Body of pancreas (tissue), 4 donors: ENCODE data around the gene SH2D3A. TPM values are rescaled to one million over a fixed set of nuclear protein-coding genes. Genes with fewer than 3 reads are reported as not detected.
"Not testable (repeated sequence)": the region's sequence is repeated elsewhere in the genome, so short reads cannot be mapped to it uniquely, and the experiment has no call there.

Experiments used
- ATAC-seq: fragments of 150-250 bp; one replicate; pipeline ENCODE4 v1.9.1; 2016
- DNase-seq, 4 donors: peaks; one replicate each; pipeline ENCODE4 v3.0.0-alpha.2; 2019
- H3K27ac ChIP-seq, 4 donors: fragments of 200-600 bp; sonication (generic); 1 replicate in 3 of 4; 2 replicates in 1 of 4; pipeline versions ENCODE4 v1.5.1 to v1.6.1; 2016 to 2019; ENCODE audit warnings: mild to moderate bottlenecking in 1 of 4, mixed read lengths in 1 of 4, moderate library complexity in 1 of 4
- H3K27me3 ChIP-seq, 2 donors: fragments of 200-600 bp; sonication (generic); one replicate each; pipeline ENCODE4 v1.6.0; 2016; ENCODE audit warnings: mild to moderate bottlenecking in 1 of 2
- H3K36me3 ChIP-seq, 2 donors: fragments of 200-600 bp; sonication (generic); replicated peaks in 1 of 2; 2 replicates each; pipeline ENCODE4 v1.5.1; 2016; ENCODE audit warnings: low read depth in 2 of 2; ENCODE audit not compliant: insufficient read depth in 1 of 2
- H3K4me1 ChIP-seq: fragments of 200-600 bp; sonication (generic); one replicate; pipeline ENCODE4 v1.6.0; 2016
- H3K4me3 ChIP-seq, 2 donors: fragments of 200-600 bp; sonication (generic); 1 replicate in 1 of 2; 2 replicates in 1 of 2; pipeline ENCODE4 v1.5.1; 2016 to 2019
- H3K9me3 ChIP-seq, 3 donors: fragments of 200-600 bp; sonication (generic); 1 replicate in 2 of 3; 2 replicates in 1 of 3; pipeline ENCODE4 v1.5.1; 2016
- CTCF ChIP-seq, 7 experiments: fragments of 450-650 bp in 4 of 7; fragments of 200-600 bp in 3 of 7; sonication (generic) in 3 of 7; IDR thresholded peaks; one replicate each; pipeline ENCODE4 v1.5.1; 2016 to 2019; ENCODE audit warnings: antibody characterized with exemption in 7 of 7
- POLR2A ChIP-seq, 3 donors: fragments of 450-650 bp; IDR thresholded peaks; one replicate each; pipeline ENCODE4 v1.6.1; 2016; ENCODE audit warnings: antibody characterized with exemption in 3 of 3, mild to moderate bottlenecking in 2 of 3
- WGBS, 2 donors: methylation state at CpG; one replicate each; pipeline ENCODE4 v1.1.5; 2017; 5-methylcytosine and 5-hydroxymethylcytosine counted together
- intact Hi-C: fragments of 100-400 bp; cut with DNase I; formaldehyde crosslinking; loops from one replicate; pipeline ENCODE4 v1.15.1; 2023
- total RNA-seq, 2 donors: library from RNA; depleted of rRNA; stranded (reverse); fragments of >200 nt; gene quantifications; one replicate each; pipeline ENCODE4 v1.1.0, GENCODE V29; 2016

SH2D3A gene
- total RNA-seq, 2 donors from 2014 or later, result 18.4 to 60.0 TPM

GRCh38 chr19:6774821-6775707 lies 7.8 kb upstream of the SH2D3A start:
- DNase-seq (peak in 1 of 4 donors; percentile 51), ATAC-seq (no peak)
- TF ChIP-seq CTCF (IDR thresholded peaks at IDR 0.05), result no peak
- TF ChIP-seq POLR2A (IDR thresholded peaks at IDR 0.05), result no peak
- Histone ChIP-seq H3K4me1 (no peaks in the 10 kb centered on the region), H3K4me3 (no peak overlapping the region), H3K36me3 (no peaks in the 10 kb centered on the region), H3K27me3 (no peaks in the 10 kb centered on the region), H3K27ac (no peak overlapping the region), H3K9me3 (no peaks in the 10 kb centered on the region)
- 62 to 77% methylated on average over 8 to 11 of the region's 11 CpGs for WGBS, 2 donors
- intact Hi-C loops, result loop anchor here (10.0 kb wide), 1 partner anchor 90 kb away; no protein-coding TSS in a partner anchor

GRCh38 chr19:6773323-6773931 lies 6.2 kb upstream of the SH2D3A start:
- Histone ChIP-seq H3K9me3 (no peaks in the 10 kb centered on the region), H3K36me3 (no peaks in the 10 kb centered on the region), H3K4me3 (peak overlapping the region in 1 of 2 donors; percentile 32), H3K27ac (peak overlapping the region in 1 of 4 donors; percentile 50), H3K4me1 (no peaks in the 10 kb centered on the region), H3K27me3 (no peaks in the 10 kb centered on the region)
- WGBS, 2 donors, result 0 to 49% methylated on average over 1 to 8 of the region's 8 CpGs
- intact Hi-C loops, result loop anchor here (10.0 kb wide), 1 partner anchor 91 kb away; no protein-coding TSS in a partner anchor
- TF ChIP-seq CTCF (IDR thresholded peaks at IDR 0.05) (no peak), POLR2A (IDR thresholded peaks at IDR 0.05) (no peak)
- peak in 1 of 4 donors; percentile 35 for DNase-seq
- ATAC-seq, result no peak

GRCh38 chr19:6772866-6773322 lies 5.7 kb upstream of the SH2D3A start:
- Histone ChIP-seq H3K36me3 (no peaks in the 10 kb centered on the region), H3K27me3 (no peaks in the 10 kb centered on the region), H3K27ac (peak overlapping the region in 1 of 4 donors; percentile 50), H3K9me3 (no peaks in the 10 kb centered on the region), H3K4me1 (peaks cover 3% of the 10 kb centered on the region), H3K4me3 (peak overlapping the region in 1 of 2 donors; percentile 5)
- intact Hi-C loops, result loop anchor here (10.0 kb wide), 1 partner anchor 92 kb away; no protein-coding TSS in a partner anchor
- ATAC-seq (no peak), DNase-seq (no peak)
- 43% methylated on average over 6 of the region's 14 CpGs; no CpG with 5 or more reads in 1 of the 2 donors for WGBS, 2 donors
- TF ChIP-seq POLR2A (IDR thresholded peaks at IDR 0.05) (no peak), CTCF (IDR thresholded peaks at IDR 0.05) (no peak)

GRCh38 chr19:6772028-6772865 lies 5.0 kb upstream of the SH2D3A start, which contains the start of gene VAV1:
Gene VAV1, plus strand, starts transcription at chr19:6772708. Its CDS starts 100 bp downstream, at chr19:6772808.
- DNase-seq (peak in 1 of 4 donors; percentile 65), ATAC-seq (no peak)
- no peaks in the 10 kb centered on the region for H3K27me3 ChIP-seq
- peak within 1 kb of the TSS in 1 of 4 donors; percentile 50 for H3K27ac ChIP-seq
- H3K9me3 ChIP-seq, result no peaks in the 10 kb centered on the region
- H3K4me1 ChIP-seq, result peaks cover 9% of the 10 kb centered on the region
- peak within 1 kb of the TSS in 1 of 2 donors; percentile 32 for H3K4me3 ChIP-seq
- 44 to 56% methylated on average over 12 to 22 of the region's 25 CpGs for WGBS, 2 donors
- H3K36me3 ChIP-seq, result no peaks in the 10 kb centered on the region
- intact Hi-C loops, result loop anchor here (10.0 kb wide), 1 partner anchor 93 kb away; no protein-coding TSS in a partner anchor
- TF ChIP-seq CTCF (IDR thresholded peaks at IDR 0.05) (no peak), POLR2A (IDR thresholded peaks at IDR 0.05) (peak in 1 of 3 donors; percentile 47)

- H3K27me3 ChIP-seq, H3K9me3 ChIP-seq, H3K4me3 ChIP-seq, H3K27ac ChIP-seq, H3K36me3 ChIP-seq, ATAC-seq, DNase-seq: not testable (repeated sequence)
- intact Hi-C loops, result loop anchor here (10.0 kb wide), 1 partner anchor 93 kb away; no protein-coding TSS in a partner anchor
- 88 to 93% methylated on average over 5 to 7 of the region's 7 CpGs for WGBS, 2 donors
- peaks cover 15% of the 10 kb centered on the region for H3K4me1 ChIP-seq
Measured at GRCh38 chr19:6771648-6772027, 4.4 kb upstream of the SH2D3A start.
